SK-N-MC (cell line): Measurements from ENCODE around the gene MRTFA.
"Not testable (repeated sequence)": the region's sequence is repeated elsewhere in the genome, so short reads cannot be mapped to it uniquely, and the experiment has no call there.

ENCODE experiments used
- EZH2 ChIP-seq: fragments of 200-600 bp; sonication (generic); IDR thresholded peaks from one replicate; pipeline ENCODE4 v1.6.1; 2017; ENCODE audit warnings: antibody characterized with exemption
- FOXP2 ChIP-seq: optimal IDR thresholded peaks from 2 replicates; pipeline ENCODE3; 2011; ENCODE audit warnings: mild to moderate bottlenecking, moderate library complexity; ENCODE audit not compliant: insufficient read depth; ENCODE audit errors: extremely low read length, control extremely low read depth
- POLR2AphosphoS5 ChIP-seq: IDR thresholded peaks from 2 replicates; pipeline ENCODE4 v1.6.1; 2012; ENCODE audit warnings: mild to moderate bottlenecking, low read depth, low read length, borderline replicate concordance

DNA sequence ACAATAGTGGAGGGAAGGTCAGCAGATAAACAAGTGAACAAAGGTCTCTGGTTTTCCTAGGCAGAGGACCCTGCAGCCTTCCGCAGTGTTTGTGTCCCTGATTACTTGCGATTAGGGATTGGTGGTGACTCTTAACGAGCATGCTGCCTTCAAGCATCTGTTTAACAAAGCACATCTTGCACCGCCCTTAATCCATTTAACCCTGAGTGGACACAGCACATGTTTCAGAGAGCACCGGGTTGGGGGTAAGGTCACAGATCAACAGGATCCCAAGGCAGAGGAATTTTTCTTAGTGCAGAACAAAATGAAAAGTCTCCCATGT is 136.1 kb downstream of the MRTFA start:
- not testable (repeated sequence) for TF ChIP-seq POLR2AphosphoS5, EZH2, FOXP2
